Right ventricle myocardium superior (tissue), 1 donor: ENCODE results near the gene CAMK1D. TPM values are rescaled to one million over a fixed set of nuclear protein-coding genes. Genes with fewer than 3 reads are reported as not detected.

Experiments used
- ATAC-seq: fragments of 200-7000 bp; cut with Tn5 transposase; one replicate; pipeline ENCODE4 v1.9.1; 2020; ENCODE audit warnings: mild to moderate bottlenecking; ENCODE audit not compliant: poor library complexity
- DNase-seq: peaks from one replicate; pipeline ENCODE4 v3.0.0-alpha.2; 2020
- intact Hi-C: fragments of 100-400 bp; cut with DNase I; formaldehyde crosslinking; loops from one replicate; pipeline ENCODE4 v1.11.2; 2022
- total RNA-seq: library from RNA; stranded (reverse); fragmentation: NEBNext Ultra II Directional; extraction: Animal tissue kit (Norgen Biotek cat#: 25700); gene quantifications from one replicate; pipeline ENCODE4 v1.2.1, GENCODE V29; 2021
- donor health status: DM: no; HTN: yes; CAD: no; lungs with severe emphysema.

Gene CAMK1D
- total RNA-seq, 1 donor from 2014 or later = 6.5 TPM

- no peak for ATAC-seq
Observed at GRCh38 chr10:12614177-12614995, 265.0 kb downstream of the CAMK1D start.

GRCh38 chr10:12615296-12616220, 266.2 kb downstream of the CAMK1D start:
- ATAC-seq = no peak
- intact Hi-C loops = no loop called here
- no peak for DNase-seq

More at GRCh38 chr10:12614177-12614995, 265.0 kb downstream of the CAMK1D start:
- intact Hi-C loops = no loop called here
- DNase-seq = no peak

- ATAC-seq = no peak
- no peak for DNase-seq
- intact Hi-C loops = no loop called here
Observed at GRCh38 chr10:12617191-12618175, 268.1 kb downstream of the CAMK1D start.

- ATAC-seq (no peak), DNase-seq (no peak)
- intact Hi-C loops = no loop called here
Observed at GRCh38 chr10:12622016-12622415, 272.7 kb downstream of the CAMK1D start.

- ATAC-seq = no peak
- no peak for DNase-seq
- intact Hi-C loops = no loop called here
Observed at GRCh38 chr10:12622691-12623090, 273.3 kb downstream of the CAMK1D start.

- intact Hi-C loops = no loop called here
- DNase-seq (no peak), ATAC-seq (no peak)
Observed at GRCh38 chr10:12625393-12626023, 276.2 kb downstream of the CAMK1D start.

- ATAC-seq (no peak), DNase-seq (no peak)
- intact Hi-C loops = no loop called here
Observed at GRCh38 chr10:12628153-12628552, 278.8 kb downstream of the CAMK1D start.

- intact Hi-C loops = no loop called here
- DNase-seq (no peak), ATAC-seq (no peak)
Observed at GRCh38 chr10:12628964-12629766, 279.8 kb downstream of the CAMK1D start.

GRCh38 chr10:12629767-12630165, 280.4 kb downstream of the CAMK1D start:
- no peak for ATAC-seq
- intact Hi-C loops = no loop called here
- no peak for DNase-seq

GRCh38 chr10:12631216-12631615, 281.9 kb downstream of the CAMK1D start:
- no peak for DNase-seq
- no peak for ATAC-seq
- intact Hi-C loops = no loop called here

GRCh38 chr10:12631787-12632562, 282.6 kb downstream of the CAMK1D start:
- no peak for ATAC-seq
- no peak for DNase-seq
- intact Hi-C loops = no loop called here

GRCh38 chr10:12633776-12634620, 284.7 kb downstream of the CAMK1D start:
- intact Hi-C loops = no loop called here
- DNase-seq = no peak
- ATAC-seq = no peak

GRCh38 chr10:12634621-12634931, 285.2 kb downstream of the CAMK1D start:
- ATAC-seq (no peak), DNase-seq (no peak)
- intact Hi-C loops = no loop called here

- no peak for ATAC-seq
- no peak for DNase-seq
- intact Hi-C loops = no loop called here
Observed at GRCh38 chr10:12635127-12635541, 285.8 kb downstream of the CAMK1D start.

GRCh38 chr10:12636571-12636970, 287.2 kb downstream of the CAMK1D start:
- ATAC-seq (no peak), DNase-seq (no peak)
- intact Hi-C loops = no loop called here

GRCh38 chr10:12637649-12638048, 288.3 kb downstream of the CAMK1D start:
- no peak for DNase-seq
- ATAC-seq = no peak
- intact Hi-C loops = no loop called here
